GM19035 (cell line): ENCODE data around the gene CDKN2C.

Source experiments
- ATAC-seq: cut with Tn5 transposase; IDR thresholded peaks from one replicate; pipeline ENCODE4 v1.9.1; 2021; ENCODE audit not compliant: unreplicated experiment

Gene CDKN2C

GRCh38 chr1:50959913-50960844 lies 9.9 kb upstream of the CDKN2C start, which contains the start of gene FAF1:
FAF1 (minus strand) TSS chr1:50960267; CDS start chr1:50959811, 456 bp downstream.
- peak; percentile 92 for ATAC-seq

GRCh38 chr1:50964863-50965262 lies 5.2 kb upstream of the CDKN2C start:
- ATAC-seq = no peak

DNA sequence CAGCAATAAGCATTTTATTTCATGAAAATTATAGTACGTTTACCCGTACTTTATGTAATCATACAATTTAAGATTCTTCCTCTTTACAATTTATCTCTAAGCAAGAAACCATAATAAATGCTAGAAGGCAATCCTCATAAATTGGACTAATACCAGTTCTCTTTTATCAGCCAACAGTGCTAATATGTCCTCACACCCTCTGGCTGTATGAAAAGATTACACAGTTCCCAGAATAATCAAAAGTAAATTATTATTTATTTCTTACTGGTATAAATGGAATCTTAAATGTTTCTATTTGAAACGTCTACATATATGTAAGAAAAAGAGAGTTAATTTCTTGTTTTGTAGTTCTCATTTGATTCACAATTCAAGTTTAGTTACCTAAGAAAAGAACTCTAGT lies 3.1 kb upstream of the CDKN2C start:
- ATAC-seq = no peak

DNA sequence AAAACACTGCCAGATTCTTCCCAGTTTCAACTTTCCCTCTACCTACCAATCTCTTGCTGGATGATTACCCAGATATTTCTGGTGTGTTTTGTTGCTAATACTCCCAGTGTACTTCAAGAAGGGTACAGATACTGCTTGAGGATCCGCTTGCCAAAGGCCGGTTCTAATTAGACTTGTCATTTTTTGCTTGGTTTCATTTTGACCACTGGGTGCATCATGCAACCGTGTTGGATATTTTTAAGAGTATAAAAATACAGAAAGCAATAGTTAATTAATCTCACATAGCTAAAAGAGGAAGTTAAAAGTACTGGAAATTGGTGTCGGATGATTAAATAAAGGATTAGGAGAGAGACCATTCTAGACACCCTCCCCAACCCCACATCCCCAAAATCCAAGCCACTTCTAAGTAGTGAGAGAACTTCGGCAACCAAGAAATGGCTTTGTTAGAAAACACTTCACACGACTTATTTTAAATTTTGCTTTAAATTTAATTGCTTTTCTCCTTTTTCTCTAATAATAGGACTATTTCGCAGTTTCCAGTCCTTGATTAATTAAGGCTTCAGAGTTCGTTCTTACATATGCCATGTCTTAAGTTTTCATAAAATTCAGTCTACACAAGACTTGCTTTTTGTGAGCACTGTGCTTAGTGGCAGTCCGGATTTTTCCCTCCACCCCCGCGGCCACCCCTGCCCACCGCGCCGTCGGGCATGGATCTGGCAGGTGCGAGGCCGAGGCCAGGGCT lies 2.5 kb upstream of the CDKN2C start:
- no peak for ATAC-seq

DNA sequence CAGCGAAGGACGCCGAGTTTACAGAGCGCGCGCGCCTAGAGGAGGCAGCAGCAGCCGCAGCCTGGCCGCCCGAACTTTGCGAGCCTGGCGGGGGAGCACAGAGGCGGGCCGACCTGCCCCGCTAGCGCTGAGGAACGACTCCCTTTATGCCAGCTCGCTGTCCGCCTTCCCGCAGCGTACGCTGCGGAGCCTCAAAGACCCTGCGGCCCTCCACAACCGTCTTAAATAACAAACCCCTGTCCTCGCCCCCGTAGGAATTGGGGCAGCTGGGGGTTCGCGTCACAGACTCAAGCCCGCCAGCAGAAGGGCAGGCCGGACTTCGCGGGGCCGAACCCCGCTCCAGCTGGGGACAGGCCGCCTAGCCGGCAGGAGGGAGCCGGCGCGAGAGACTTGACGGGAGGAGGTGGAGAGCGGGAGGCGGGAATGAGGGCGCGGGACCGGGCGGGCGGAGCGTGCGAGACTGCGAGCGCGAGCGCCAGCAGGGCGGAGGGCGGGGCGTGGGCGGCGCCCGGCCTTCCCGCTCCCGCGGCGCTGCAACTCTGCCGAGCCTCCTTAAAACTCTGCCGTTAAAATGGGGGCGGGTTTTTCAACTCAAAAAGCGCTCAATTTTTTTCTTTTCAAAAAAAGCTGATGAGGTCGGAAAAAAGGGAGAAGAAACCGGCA lies 1.8 kb upstream of the CDKN2C start:
- ATAC-seq = peak; percentile 64

GRCh38 chr1:50968821-50969610 lies 1.0 kb upstream of the CDKN2C start:
- peak; percentile 32 for ATAC-seq

- no peak for ATAC-seq
These were observed 453 bp downstream of the CDKN2C start for GRCh38 chr1:50970509-50970887.

DNA sequence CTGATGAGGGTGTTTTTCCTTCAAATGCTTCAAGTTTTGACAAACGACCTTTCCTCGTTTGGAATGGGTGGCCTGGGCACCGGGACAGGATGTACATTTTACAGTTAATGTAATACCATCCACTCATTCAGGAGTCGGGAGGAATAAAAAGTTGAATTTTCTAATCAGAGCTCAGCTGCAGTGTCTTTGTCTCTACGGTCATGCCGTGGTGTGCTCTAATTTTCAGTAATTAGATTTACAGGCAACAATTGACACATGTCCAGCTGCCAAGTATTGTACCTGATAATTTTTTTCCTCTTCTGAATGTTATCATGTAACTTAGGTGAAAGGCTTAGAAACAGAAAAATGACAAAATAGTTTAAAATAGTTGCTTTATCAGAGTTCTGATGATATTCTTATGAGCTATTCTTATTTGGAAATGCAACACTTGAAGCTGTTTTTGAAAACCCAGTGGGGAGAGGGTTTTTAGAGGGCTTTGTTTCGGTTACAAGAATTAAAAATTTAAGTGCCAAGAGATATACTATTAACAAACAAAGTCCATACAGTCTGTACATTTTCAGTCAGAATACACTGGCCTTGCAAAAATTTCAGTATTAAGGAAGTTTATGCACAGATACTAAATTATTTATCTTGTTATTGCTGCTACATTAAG lies 1.0 kb downstream of the CDKN2C start:
- no peak for ATAC-seq

GRCh38 chr1:50971748-50972305 lies 1.8 kb downstream of the CDKN2C start:
- ATAC-seq = no peak

GRCh38 chr1:50972766-50973165 lies 2.7 kb downstream of the CDKN2C start:
- ATAC-seq = no peak

DNA sequence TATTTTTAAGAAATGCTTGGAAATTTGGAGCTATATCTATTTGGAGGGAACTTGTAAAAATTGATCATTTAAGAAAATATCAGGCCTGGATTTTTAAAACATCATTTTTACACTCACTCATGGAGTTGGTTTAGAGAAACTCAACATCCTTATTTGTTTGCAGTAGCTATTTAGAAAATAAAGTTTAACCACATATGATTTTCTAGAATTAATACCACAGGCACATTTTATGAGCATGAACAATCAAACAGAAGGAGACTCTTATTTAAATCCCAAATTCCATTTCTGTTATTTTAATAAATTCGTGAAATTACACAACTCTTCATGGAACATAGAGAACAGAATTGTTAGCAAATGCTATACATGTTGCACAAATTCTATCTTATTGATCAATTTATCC lies 3.2 kb downstream of the CDKN2C start:
- ATAC-seq = no peak

DNA sequence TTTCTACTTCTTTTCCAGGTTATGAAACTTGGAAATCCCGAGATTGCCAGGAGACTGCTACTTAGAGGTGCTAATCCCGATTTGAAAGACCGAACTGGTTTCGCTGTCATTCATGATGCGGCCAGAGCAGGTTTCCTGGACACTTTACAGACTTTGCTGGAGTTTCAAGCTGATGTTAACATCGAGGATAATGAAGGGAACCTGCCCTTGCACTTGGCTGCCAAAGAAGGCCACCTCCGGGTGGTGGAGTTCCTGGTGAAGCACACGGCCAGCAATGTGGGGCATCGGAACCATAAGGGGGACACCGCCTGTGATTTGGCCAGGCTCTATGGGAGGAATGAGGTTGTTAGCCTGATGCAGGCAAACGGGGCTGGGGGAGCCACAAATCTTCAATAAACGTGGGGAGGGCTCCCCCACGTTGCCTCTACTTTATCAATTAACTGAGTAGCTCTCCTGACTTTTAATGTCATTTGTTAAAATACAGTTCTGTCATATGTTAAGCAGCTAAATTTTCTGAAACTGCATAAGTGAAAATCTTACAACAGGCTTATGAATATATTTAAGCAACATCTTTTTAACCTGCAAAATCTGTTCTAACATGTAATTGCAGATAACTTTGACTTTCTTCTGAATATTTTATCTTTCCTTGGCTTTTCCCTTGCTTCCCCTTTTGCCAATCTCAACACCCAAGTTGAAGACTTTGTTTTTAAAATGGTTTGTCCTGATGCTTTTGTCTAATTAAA lies 4.0 kb downstream of the CDKN2C start:
- ATAC-seq = no peak

DNA sequence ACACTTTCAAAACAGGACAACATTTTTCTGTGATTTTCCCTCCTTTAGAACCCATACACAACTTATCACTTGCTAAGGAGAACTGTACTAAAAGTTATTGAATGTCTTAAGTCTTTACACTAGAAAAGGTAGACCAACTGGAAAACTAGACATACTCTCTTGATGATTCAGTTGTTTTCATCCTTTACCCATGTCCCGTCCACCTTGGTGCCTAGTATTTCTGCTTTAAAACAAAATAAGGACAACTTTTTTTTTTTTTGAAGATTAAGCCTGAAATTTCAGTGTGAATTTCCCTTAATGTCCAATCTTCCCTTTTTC lies 4.5 kb downstream of the CDKN2C start:
- ATAC-seq = no peak

GRCh38 chr1:50975436-50975835 lies 5.4 kb downstream of the CDKN2C start:
- ATAC-seq = no peak

- no peak for ATAC-seq
These were observed 6.3 kb downstream of the CDKN2C start for GRCh38 chr1:50976111-50976889.

DNA sequence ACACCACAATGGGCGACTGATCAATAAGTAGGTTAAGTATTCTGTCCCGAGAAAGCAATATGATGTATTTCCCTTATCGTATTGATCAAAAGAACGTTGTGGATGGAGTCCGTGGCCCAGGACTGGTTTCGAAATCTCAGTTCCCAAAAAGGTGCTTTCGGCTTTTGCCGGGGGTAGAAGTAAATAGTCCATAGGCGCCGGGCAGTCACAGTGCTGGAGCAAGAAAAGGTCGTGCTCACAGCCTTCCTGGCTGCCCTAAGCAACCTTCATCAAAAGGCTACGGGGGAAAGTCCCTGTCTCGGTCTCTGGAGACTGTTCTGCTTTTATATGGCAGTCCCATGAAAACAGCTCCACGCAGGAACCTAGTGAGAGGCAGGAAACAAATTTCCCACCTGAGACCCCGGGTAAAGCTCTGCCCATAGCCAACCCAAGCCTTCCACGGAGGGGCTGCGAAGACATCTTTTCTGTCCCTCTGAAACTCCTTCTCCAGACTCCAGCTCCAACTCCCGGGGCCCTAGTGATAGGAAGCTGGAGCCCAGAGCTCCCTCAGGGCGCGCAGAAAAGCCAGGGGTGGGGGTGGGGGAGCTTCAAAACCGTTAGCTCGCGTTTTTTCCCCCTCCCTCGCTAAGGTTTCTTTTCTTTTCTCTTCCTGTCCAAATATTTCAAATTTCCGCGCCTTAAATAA lies 7.0 kb downstream of the CDKN2C start:
- peak; percentile 47 for ATAC-seq

DNA sequence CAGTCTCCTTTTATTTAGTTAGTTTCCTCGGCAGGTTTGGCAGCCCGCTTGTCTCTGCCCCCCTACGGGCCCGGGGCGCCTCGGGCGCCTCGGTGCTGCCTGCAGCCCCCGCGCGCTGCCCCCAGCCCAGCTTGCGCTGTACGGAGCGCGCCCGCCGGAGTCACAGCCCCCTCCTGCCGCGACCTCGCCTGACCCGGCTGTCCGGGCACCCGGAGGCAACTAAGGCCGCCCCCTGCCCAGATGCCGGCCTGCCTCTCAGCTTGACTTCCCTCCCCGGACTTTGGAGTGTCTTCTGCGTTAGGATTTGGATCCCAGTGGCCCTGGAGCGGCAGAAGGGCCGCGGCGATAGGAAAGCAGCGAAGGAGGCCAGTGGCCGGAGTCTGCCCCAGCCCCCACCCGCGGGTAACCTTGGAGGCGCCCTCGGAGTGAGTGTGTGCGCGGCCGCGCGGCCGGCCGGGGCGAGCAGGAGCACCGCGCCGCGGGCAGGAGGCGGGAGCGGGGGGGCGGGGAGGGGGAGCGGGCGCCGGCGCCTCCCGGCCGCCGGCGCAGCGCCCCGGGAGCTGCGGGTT lies 7.6 kb downstream of the CDKN2C start:
- ATAC-seq = peak; percentile 59
